ENCODE measurements around the gene SYNGR3.

The SYNGR3 gene

DNA sequence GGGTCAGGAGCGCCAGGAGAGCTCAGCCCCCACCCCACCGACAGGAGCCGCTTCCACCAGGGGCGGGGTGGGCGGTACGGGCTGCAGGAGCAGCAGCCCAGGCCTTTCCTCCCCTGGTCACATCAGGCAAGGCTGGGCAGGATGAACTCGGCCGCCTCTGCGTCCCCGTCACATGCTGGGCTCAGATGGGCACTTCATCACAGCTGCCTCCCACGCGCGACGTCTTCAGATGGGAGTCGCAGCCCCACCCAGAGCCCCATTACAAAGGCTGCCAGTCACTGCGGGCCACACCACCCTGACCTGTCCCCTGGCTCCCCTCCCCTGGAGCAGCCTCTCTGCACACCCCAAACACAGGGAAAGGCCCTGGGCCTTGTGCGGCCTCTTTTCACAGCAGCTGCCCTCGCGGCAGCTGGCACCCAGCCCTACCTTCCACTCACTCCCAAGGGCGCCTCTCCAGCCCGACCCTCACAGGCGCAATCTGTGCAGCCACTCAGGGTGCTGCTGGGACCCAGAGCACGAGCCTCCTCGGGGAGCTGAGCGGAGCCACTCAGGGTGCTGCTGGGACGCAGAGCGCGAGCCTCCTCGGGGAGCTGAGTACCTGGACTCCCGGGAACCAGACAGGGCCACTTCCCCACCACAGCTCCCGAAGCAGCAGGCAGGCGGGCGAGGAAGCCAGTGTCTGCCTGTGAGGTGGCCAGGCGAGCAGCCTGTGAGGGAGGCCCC is 15.2 kb downstream of the SYNGR3 start:
- TF ChIP-seq FOXP2 (optimal IDR thresholded peaks at IDR 0.05; ENCODE audit: borderline replicate concordance, extremely low read depth, extremely low read length, insufficient read depth) (no peak), TAF1 (IDR thresholded peaks at IDR 0.05; ENCODE audit: borderline replicate concordance, insufficient read depth, low read length) (no peak), REST (IDR thresholded peaks at IDR 0.05; ENCODE audit: insufficient read depth in 1 of 2, low read depth in 2 of 2, low read length in 2 of 2) (no peak)

- TF ChIP-seq POLR2AphosphoS5 (IDR thresholded peaks at IDR 0.05; ENCODE audit: low read depth, low read length) (no peak), TAF1 (IDR thresholded peaks at IDR 0.05; ENCODE audit: borderline replicate concordance, insufficient read depth, low read length) (no peak), SIN3A (IDR thresholded peaks at IDR 0.05; ENCODE audit: borderline replicate concordance, insufficient read depth, low read length) (no peak), REST (IDR thresholded peaks at IDR 0.05; ENCODE audit: insufficient read depth in 1 of 2, low read depth in 2 of 2, low read length in 2 of 2) (no peak), FOXP2 (optimal IDR thresholded peaks at IDR 0.05; ENCODE audit: borderline replicate concordance, extremely low read depth, extremely low read length, insufficient read depth) (no peak)
These were observed 15.9 kb downstream of the SYNGR3 start for GRCh38 chr16:2005646-2006045.

DNA sequence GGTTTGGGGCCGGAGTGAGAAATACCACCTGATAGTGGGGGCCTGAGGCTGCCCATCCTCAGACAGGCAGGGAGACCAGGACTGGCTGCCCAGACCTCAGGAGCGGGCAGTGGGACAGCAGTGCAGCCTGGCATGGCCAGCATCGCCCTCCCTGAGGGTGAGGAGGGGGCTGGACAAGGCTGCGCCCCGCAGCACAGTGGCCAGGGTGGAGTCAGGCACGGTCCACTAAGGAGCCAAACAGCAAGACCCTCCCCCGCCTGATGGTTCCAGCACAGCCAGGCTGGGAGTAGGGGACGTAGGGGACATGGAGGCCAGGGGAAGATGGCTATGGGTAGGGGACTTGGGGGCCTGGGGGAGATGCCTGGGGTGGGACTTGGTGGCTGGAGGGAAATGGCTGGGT is 16.5 kb downstream of the SYNGR3 start:
- no peak for TF ChIP-seq REST (IDR thresholded peaks at IDR 0.05; ENCODE audit: insufficient read depth in 1 of 2, low read depth in 2 of 2, low read length in 2 of 2)
- no peak for TF ChIP-seq SIN3A (IDR thresholded peaks at IDR 0.05; ENCODE audit: borderline replicate concordance, insufficient read depth, low read length)
- TF ChIP-seq FOXP2 (optimal IDR thresholded peaks at IDR 0.05; ENCODE audit: borderline replicate concordance, extremely low read depth, extremely low read length, insufficient read depth) = no peak
- no peak for TF ChIP-seq TAF1 (IDR thresholded peaks at IDR 0.05; ENCODE audit: borderline replicate concordance, insufficient read depth, low read length)

- TF ChIP-seq TAF1 (IDR thresholded peaks at IDR 0.05; ENCODE audit: borderline replicate concordance, insufficient read depth, low read length) = no peak
These were observed 17.5 kb downstream of the SYNGR3 start for GRCh38 chr16:2007081-2007836.

DNA sequence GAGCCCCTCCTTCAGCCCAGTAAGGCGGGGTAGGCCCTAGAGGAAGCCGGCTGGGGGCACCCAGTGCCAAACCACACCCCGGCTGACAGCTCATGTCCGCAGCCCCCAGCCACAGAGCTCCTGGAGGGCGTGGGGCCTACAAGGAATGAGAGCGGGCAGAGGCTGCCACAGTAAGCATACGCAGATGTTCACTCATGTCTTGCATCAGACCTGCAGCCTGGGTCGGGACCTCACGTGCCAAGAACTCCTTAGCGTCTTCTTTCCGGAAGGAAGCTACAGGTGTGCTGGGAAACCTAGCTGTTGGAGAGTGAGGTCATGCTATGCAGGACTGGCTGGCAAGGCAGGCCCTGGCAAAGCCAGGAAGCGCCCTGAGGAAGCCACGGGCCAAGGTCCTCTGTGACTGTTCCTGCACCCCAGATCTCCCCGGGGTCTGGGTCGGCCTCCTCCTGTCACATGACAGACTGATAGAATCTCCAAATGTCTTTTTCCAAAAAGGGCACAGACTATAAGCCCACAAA is 18.3 kb downstream of the SYNGR3 start:
- TF ChIP-seq FOXP2 (optimal IDR thresholded peaks at IDR 0.05; ENCODE audit: borderline replicate concordance, extremely low read depth, extremely low read length, insufficient read depth) (no peak), SIN3A (IDR thresholded peaks at IDR 0.05; ENCODE audit: borderline replicate concordance, insufficient read depth, low read length) (0 out of 2 replicates have a peak, but pooled peaks have one; percentile 32)

- TF ChIP-seq POLR2AphosphoS5 (IDR thresholded peaks at IDR 0.05; ENCODE audit: low read depth, low read length) (no peak), SIN3A (IDR thresholded peaks at IDR 0.05; ENCODE audit: borderline replicate concordance, insufficient read depth, low read length) (0 out of 2 replicates have a peak, but pooled peaks have one; percentile 6)
These were observed 18.9 kb downstream of the SYNGR3 start for GRCh38 chr16:2008631-2009163.

All from PFSK-1 (cell line).